Parathyroid adenoma (tissue), 2 donors: ENCODE results near the gene PTGER2.

Experiments used
- H2AFZ ChIP-seq: fragments of 300-600 bp; sonication (generic); one replicate; pipeline ENCODE4 v1.7.0; 2017; ENCODE audit warnings: antibody characterized with exemption, mild to moderate bottlenecking
- H3K27ac ChIP-seq: fragments of 300-600 bp; sonication (generic); one replicate; pipeline ENCODE4 v1.7.0; 2017
- H3K27me3 ChIP-seq: fragments of 300-600 bp; sonication (generic); one replicate; pipeline ENCODE4 v1.7.0; 2017; ENCODE audit warnings: low read length; ENCODE audit not compliant: control insufficient read depth, insufficient read depth
- H3K36me3 ChIP-seq: fragments of 300-600 bp; sonication (generic); one replicate; pipeline ENCODE4 v1.7.0; 2017; ENCODE audit warnings: low read length; ENCODE audit not compliant: control insufficient read depth, insufficient read depth
- H3K4me1 ChIP-seq: fragments of 300-600 bp; sonication (generic); one replicate; pipeline ENCODE4 v1.7.0; 2017; ENCODE audit warnings: control low read depth
- H3K4me2 ChIP-seq: fragments of 300-600 bp; sonication (generic); one replicate; pipeline ENCODE4 v1.7.0; 2017; ENCODE audit warnings: low read length
- H3K4me3 ChIP-seq: fragments of 300-600 bp; sonication (generic); one replicate; pipeline ENCODE4 v1.7.0; 2017; ENCODE audit warnings: low read depth, low read length
- H3K79me2 ChIP-seq: fragments of 300-600 bp; sonication (generic); one replicate; pipeline ENCODE4 v1.7.0; 2017; ENCODE audit warnings: control low read depth
- H3K9ac ChIP-seq: fragments of 300-600 bp; sonication (generic); one replicate; pipeline ENCODE4 v1.7.0; 2017; ENCODE audit warnings: mild to moderate bottlenecking
- H3K9me3 ChIP-seq: fragments of 300-600 bp; sonication (generic); one replicate; pipeline ENCODE4 v1.7.0; 2017; ENCODE audit warnings: low read length; ENCODE audit not compliant: control insufficient read depth
- TF ChIP-seq, protein P1 (sequence below): fragments of 300-600 bp; sonication (generic); IDR thresholded peaks from one replicate; pipeline ENCODE4 v1.7.0; 2017; ENCODE audit warnings: antibody characterized with exemption, mild to moderate bottlenecking
- donor health status: primary hyperparathyroidism.

The PTGER2 gene

DNA sequence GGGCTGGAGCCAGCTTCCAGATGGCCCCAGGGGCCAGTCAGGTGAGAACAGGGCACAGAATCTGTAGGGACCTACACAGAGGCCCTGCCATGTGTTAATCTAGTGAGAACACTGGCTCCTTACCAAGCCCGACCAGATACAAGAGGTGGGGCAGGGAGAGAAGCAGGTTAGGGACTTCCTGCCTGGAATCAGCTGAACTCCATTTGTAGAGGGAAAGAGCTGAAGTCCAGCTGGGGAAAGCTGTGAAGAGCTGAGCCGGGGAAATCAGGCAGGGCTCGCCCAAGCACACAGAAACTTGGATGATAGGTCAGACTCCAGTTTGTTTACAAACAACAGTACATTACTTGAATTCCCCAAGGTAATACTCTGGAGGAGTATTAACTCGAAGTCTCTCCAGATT, 46.7 kb downstream of the PTGER2 start:
- H3K4me1 ChIP-seq = no peaks in the 10 kb centered on the region
- no peak overlapping the region for H3K4me3 ChIP-seq
- TF ChIP-seq, protein P1, sequence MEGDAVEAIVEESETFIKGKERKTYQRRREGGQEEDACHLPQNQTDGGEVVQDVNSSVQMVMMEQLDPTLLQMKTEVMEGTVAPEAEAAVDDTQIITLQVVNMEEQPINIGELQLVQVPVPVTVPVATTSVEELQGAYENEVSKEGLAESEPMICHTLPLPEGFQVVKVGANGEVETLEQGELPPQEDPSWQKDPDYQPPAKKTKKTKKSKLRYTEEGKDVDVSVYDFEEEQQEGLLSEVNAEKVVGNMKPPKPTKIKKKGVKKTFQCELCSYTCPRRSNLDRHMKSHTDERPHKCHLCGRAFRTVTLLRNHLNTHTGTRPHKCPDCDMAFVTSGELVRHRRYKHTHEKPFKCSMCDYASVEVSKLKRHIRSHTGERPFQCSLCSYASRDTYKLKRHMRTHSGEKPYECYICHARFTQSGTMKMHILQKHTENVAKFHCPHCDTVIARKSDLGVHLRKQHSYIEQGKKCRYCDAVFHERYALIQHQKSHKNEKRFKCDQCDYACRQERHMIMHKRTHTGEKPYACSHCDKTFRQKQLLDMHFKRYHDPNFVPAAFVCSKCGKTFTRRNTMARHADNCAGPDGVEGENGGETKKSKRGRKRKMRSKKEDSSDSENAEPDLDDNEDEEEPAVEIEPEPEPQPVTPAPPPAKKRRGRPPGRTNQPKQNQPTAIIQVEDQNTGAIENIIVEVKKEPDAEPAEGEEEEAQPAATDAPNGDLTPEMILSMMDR = no peak
- no peak overlapping the region for H2AFZ ChIP-seq
- no peaks in the 10 kb centered on the region for H3K27me3 ChIP-seq
- H3K27ac ChIP-seq = no peak overlapping the region
- H3K9me3 ChIP-seq = no peaks in the 10 kb centered on the region
- H3K79me2 ChIP-seq = no peaks in the 10 kb centered on the region
- H3K4me2 ChIP-seq = no peak overlapping the region
- no peak overlapping the region for H3K9ac ChIP-seq
- no peaks in the 10 kb centered on the region for H3K36me3 ChIP-seq

DNA sequence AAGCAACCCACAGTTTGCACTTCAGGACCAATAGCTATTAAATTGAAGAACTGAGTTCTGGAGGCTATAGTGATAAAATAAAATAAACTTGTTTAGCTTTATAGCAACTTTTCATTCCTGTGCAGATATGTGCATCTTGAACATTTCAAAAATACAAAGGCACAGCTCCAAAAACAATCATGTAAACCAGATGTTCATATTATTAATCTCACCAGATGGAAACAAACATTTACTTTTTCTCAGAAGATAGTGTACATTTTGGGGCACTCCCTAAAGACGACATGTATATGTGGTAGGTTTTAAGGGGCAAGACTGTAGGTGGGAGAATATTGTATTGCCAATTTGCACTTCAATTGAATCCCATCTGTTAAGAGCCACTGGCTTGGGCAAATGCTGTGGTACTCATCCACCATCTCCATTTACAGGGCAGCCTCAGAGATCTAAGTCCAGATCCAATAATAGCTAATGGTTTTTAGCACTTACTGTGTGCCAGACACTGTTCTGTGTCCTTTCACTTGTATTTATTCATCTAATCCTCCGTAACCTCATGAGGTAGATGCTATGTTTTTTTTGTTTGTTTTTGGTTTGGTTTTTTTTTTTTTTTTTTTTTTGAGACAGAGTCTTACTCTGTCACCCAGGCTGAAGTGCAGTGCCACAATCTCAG, 49.1 kb downstream of the PTGER2 start:
- Histone ChIP-seq H3K4me1 (no peaks in the 10 kb centered on the region), H3K4me3 (no peak overlapping the region), H3K36me3 (no peaks in the 10 kb centered on the region), H3K27ac (no peak overlapping the region), H3K9ac (no peak overlapping the region), H2AFZ (no peak overlapping the region), H3K79me2 (no peaks in the 10 kb centered on the region), H3K9me3 (no peaks in the 10 kb centered on the region), H3K27me3 (no peaks in the 10 kb centered on the region), H3K4me2 (no peak overlapping the region)
- TF ChIP-seq, protein P1 = no peak

DNA sequence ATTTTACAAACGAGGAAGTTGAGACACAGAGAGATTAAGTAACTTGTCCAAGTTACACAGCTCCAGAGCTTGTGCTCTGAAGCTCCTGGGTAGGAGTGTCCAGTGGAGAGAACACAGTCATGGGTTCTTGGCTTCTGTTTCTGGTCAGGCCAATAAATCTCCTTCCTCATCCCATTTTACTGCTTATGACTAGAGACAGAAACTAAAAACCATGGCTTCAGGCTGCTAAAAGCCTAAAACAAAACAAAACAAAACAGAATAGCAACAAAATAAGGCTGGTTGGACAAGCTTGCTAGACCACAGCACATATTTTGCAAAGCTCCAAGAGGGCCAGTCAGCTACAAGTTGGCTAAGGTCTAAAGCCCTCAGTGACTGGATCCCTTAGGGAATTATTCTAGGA, 49.8 kb downstream of the PTGER2 start:
- no peak overlapping the region for H3K4me2 ChIP-seq
- H3K9ac ChIP-seq = no peak overlapping the region
- no peaks in the 10 kb centered on the region for H3K79me2 ChIP-seq
- no peaks in the 10 kb centered on the region for H3K27me3 ChIP-seq
- no peaks in the 10 kb centered on the region for H3K9me3 ChIP-seq
- H3K36me3 ChIP-seq = no peaks in the 10 kb centered on the region
- no peak overlapping the region for H3K4me3 ChIP-seq
- H3K4me1 ChIP-seq = no peaks in the 10 kb centered on the region
- no peak overlapping the region for H2AFZ ChIP-seq
- TF ChIP-seq, protein P1 = no peak
- no peak overlapping the region for H3K27ac ChIP-seq

DNA sequence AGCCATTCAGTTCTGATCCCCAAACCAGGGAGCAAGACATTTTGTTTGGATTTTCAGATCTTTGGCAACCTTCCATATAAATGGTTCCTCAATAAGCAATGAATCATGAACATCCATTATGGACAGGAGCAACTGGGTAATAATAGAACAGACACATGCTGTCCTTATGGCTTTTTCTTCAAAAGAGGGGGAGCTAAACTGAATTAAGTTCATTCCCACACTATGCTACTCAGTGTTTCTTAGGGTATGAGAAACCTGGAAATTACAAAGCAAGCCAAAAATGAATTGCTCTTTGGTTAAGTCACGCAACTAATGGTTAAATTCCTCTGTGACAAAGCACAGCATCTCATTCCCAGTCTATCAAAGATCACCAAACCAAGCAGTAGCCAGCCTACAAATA, 51.0 kb downstream of the PTGER2 start:
- H3K27me3 ChIP-seq = no peaks in the 10 kb centered on the region
- no peak overlapping the region for H3K9ac ChIP-seq
- TF ChIP-seq, protein P1 = no peak
- no peak overlapping the region for H3K4me2 ChIP-seq
- H3K4me3 ChIP-seq = no peak overlapping the region
- H3K27ac ChIP-seq = no peak overlapping the region
- H2AFZ ChIP-seq = no peak overlapping the region
- H3K79me2 ChIP-seq = no peaks in the 10 kb centered on the region
- no peaks in the 10 kb centered on the region for H3K4me1 ChIP-seq
- no peaks in the 10 kb centered on the region for H3K9me3 ChIP-seq
- H3K36me3 ChIP-seq = no peaks in the 10 kb centered on the region

DNA sequence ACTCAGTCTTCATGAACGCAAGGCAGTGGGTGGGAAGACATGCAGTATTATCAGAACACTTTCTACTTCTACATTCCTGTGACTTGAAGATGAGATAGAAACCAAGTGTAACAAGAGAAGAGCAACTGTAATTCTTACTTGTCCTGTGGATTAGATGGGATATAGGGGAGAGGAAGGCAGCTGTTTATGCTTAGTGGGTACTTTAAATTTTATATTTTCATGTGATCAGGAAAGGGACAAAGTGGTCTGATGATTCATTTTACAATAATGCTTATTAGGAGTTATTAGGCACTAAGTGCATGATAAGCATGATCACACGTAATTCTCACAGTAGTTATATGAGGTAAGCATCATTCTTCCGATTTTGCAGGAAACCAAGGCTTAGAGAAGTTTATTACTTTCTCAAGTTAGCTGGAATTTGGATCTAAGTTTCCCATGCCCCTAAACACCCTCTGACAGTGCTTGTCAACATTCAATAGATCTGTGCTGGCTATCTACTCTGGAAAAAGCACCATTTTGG, 52.7 kb downstream of the PTGER2 start:
- Histone ChIP-seq H3K4me2 (no peak overlapping the region), H3K4me3 (no peak overlapping the region), H3K9ac (no peak overlapping the region), H3K36me3 (no peaks in the 10 kb centered on the region), H3K4me1 (no peaks in the 10 kb centered on the region), H3K79me2 (no peaks in the 10 kb centered on the region), H2AFZ (no peak overlapping the region), H3K9me3 (no peaks in the 10 kb centered on the region), H3K27ac (no peak overlapping the region), H3K27me3 (no peaks in the 10 kb centered on the region)
- TF ChIP-seq, protein P1 = no peak
